HL-60 (cell line): ENCODE data around the gene CSRNP2.

Source experiments
- DNase-seq, 2 experiments: peaks; one replicate each; pipeline ENCODE4 v3.0.0-alpha.2; 2010 to 2020; ENCODE audit warnings: low read depth in 1 of 2, low spot score in 1 of 2
- H3K27ac ChIP-seq: fragments of 250-450 bp; sonication (Bioruptor Pico); replicated peaks from 2 replicates; pipeline ENCODE4 v1.5.1; 2020; ENCODE audit warnings: mild to moderate bottlenecking, moderate library complexity
- H3K27me3 ChIP-seq: fragments of 250-450 bp; sonication (Bioruptor Pico); 2 replicates; pipeline ENCODE4 v1.5.1; 2021; ENCODE audit warnings: mild to moderate bottlenecking, moderate library complexity; ENCODE audit not compliant: insufficient read depth, poor library complexity, severe bottlenecking
- H3K4me3 ChIP-seq: replicated peaks from 2 replicates; pipeline ENCODE4 v1.5.1; 2011; ENCODE audit warnings: mild to moderate bottlenecking, control low read depth, low read length; ENCODE audit not compliant: insufficient read depth
- GABPA ChIP-seq: IDR thresholded peaks from 2 replicates; pipeline ENCODE4 v1.6.1; 2012; ENCODE audit warnings: low read depth
- POLR2AphosphoS5 ChIP-seq: IDR thresholded peaks from 2 replicates; pipeline ENCODE4 v1.6.1; 2012; ENCODE audit warnings: low read depth
- SPI1 ChIP-seq: IDR thresholded peaks from 2 replicates; pipeline ENCODE4 v1.6.1; 2012; ENCODE audit warnings: low read depth, mild to moderate bottlenecking, borderline replicate concordance
- TF ChIP-seq, protein P1 (sequence below): IDR thresholded peaks from one replicate; pipeline ENCODE4 v1.5.1; 2011; ENCODE audit warnings: low read length, control low read depth, inconsistent platforms; ENCODE audit not compliant: insufficient read depth
- TF ChIP-seq, protein P2 (sequence below): IDR thresholded peaks from 2 replicates; pipeline ENCODE4 v1.6.1; 2012; ENCODE audit warnings: low read depth; ENCODE audit not compliant: insufficient replicate concordance

CSRNP2 gene

DNA sequence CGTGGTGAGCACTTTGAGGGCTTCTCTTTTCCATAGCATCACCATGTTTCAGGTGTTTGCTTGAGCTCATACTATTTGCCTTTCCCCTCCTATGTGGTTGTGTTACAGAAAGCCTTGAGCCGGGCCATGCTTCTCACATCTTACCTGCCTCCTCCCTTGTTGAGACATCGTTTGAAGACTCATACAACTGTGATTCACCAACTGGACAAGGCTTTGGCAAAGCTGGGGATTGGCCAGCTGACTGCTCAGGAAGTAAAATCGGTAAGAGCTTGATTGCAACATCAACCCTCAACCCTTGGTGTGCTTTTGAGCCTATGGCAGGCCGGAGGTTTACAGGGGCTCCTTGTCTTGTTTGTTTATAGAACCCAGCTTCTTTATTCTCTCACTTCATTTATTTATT lies 27.2 kb downstream of the CSRNP2 start:
- H3K27me3 ChIP-seq, result no peaks in the 10 kb centered on the region
- 0 out of 2 replicates have a peak overlapping the region, but pooled peaks have one; percentile 12 for H3K27ac ChIP-seq
- DNase-seq, result peak; percentile 62 to 86
- H3K4me3 ChIP-seq, result no peak overlapping the region
- TF ChIP-seq SPI1, result no peak
- TF ChIP-seq GABPA, result no peak
- TF ChIP-seq, protein P1, sequence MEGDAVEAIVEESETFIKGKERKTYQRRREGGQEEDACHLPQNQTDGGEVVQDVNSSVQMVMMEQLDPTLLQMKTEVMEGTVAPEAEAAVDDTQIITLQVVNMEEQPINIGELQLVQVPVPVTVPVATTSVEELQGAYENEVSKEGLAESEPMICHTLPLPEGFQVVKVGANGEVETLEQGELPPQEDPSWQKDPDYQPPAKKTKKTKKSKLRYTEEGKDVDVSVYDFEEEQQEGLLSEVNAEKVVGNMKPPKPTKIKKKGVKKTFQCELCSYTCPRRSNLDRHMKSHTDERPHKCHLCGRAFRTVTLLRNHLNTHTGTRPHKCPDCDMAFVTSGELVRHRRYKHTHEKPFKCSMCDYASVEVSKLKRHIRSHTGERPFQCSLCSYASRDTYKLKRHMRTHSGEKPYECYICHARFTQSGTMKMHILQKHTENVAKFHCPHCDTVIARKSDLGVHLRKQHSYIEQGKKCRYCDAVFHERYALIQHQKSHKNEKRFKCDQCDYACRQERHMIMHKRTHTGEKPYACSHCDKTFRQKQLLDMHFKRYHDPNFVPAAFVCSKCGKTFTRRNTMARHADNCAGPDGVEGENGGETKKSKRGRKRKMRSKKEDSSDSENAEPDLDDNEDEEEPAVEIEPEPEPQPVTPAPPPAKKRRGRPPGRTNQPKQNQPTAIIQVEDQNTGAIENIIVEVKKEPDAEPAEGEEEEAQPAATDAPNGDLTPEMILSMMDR, result no peak
- TF ChIP-seq, protein P2, sequence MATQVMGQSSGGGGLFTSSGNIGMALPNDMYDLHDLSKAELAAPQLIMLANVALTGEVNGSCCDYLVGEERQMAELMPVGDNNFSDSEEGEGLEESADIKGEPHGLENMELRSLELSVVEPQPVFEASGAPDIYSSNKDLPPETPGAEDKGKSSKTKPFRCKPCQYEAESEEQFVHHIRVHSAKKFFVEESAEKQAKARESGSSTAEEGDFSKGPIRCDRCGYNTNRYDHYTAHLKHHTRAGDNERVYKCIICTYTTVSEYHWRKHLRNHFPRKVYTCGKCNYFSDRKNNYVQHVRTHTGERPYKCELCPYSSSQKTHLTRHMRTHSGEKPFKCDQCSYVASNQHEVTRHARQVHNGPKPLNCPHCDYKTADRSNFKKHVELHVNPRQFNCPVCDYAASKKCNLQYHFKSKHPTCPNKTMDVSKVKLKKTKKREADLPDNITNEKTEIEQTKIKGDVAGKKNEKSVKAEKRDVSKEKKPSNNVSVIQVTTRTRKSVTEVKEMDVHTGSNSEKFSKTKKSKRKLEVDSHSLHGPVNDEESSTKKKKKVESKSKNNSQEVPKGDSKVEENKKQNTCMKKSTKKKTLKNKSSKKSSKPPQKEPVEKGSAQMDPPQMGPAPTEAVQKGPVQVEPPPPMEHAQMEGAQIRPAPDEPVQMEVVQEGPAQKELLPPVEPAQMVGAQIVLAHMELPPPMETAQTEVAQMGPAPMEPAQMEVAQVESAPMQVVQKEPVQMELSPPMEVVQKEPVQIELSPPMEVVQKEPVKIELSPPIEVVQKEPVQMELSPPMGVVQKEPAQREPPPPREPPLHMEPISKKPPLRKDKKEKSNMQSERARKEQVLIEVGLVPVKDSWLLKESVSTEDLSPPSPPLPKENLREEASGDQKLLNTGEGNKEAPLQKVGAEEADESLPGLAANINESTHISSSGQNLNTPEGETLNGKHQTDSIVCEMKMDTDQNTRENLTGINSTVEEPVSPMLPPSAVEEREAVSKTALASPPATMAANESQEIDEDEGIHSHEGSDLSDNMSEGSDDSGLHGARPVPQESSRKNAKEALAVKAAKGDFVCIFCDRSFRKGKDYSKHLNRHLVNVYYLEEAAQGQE, result no peak
- TF ChIP-seq POLR2AphosphoS5, result no peak

DNA sequence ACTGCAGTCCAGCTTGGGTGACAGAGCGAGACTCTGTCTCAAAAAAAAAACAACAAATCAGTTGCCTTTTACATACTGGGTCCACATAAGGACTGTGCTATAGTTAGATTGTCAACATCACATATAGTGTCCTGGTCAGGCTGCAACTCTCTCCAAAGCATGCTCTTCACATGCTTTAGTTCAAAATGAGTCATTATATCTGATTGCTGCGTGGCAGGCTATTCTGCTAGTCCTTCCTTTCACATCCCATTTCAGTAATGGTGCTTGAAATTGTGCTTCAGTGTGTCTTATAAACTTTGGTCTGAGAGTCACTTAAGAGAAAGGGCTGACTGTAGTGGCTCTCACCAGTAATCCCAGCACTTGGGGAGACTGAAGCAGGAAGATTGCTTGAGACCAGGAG lies 28.3 kb downstream of the CSRNP2 start:
- Histone ChIP-seq H3K27me3 (no peaks in the 10 kb centered on the region), H3K4me3 (no peak overlapping the region), H3K27ac (no peak overlapping the region)
- TF ChIP-seq, protein P2, result no peak
- TF ChIP-seq GABPA (no peak), POLR2AphosphoS5 (no peak), SPI1 (no peak)
- TF ChIP-seq, protein P1, result no peak
- DNase-seq, result no peak

DNA sequence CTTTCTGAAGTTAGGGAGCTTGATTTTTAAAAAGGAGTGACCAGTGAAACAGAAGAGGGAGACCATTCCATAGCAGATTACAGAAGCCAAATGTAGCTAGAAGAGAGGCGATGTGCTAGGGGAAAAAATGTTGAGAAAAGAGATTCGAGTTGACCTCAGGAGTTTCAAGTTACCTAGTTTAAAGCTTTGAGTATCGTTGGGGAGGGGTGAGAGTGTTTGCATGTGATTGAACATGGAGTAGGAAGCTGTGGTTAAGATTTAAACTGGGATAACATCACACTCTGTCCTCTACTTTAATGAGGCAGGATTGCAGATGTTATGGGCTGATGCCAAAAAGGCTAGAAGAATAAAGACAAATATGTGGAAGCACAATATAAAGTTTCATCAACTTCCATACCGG lies 31.6 kb downstream of the CSRNP2 start:
- no peak overlapping the region for H3K27ac ChIP-seq
- no peak for DNase-seq
- no peak for TF ChIP-seq SPI1
- TF ChIP-seq, protein P1, result no peak
- TF ChIP-seq, protein P2, result no peak
- no peak for TF ChIP-seq POLR2AphosphoS5
- TF ChIP-seq GABPA, result no peak

More for the DNA sequence above, 31.6 kb downstream of the CSRNP2 start:
- H3K4me3 ChIP-seq, result no peak overlapping the region
- no peaks in the 10 kb centered on the region for H3K27me3 ChIP-seq
